ENCODE measurements around the gene RNF135.
"Not testable (repeated sequence)": the region's sequence is repeated elsewhere in the genome, so short reads cannot be mapped to it uniquely, and the experiment has no call there.

RNF135 gene

GRCh38 chr17:31004160-31004559 lies 33.3 kb downstream of the RNF135 start:
- DNase-seq = no peak

- no peak for DNase-seq
Measured at GRCh38 chr17:31007695-31008373, 37.0 kb downstream of the RNF135 start.

GRCh38 chr17:31008374-31009041 lies 37.7 kb downstream of the RNF135 start:
- DNase-seq = peak; percentile 14

GRCh38 chr17:31009042-31009702 lies 38.3 kb downstream of the RNF135 start:
- not testable (repeated sequence) for DNase-seq

- DNase-seq = not testable (repeated sequence)
Measured at GRCh38 chr17:31010014-31010413, 39.2 kb downstream of the RNF135 start.

GRCh38 chr17:31013844-31014243 lies 43.0 kb downstream of the RNF135 start:
- DNase-seq = no peak

- no peak for DNase-seq
Measured at GRCh38 chr17:31015639-31016038, 44.8 kb downstream of the RNF135 start.

- DNase-seq = no peak
Measured at GRCh38 chr17:31019004-31019403, 48.2 kb downstream of the RNF135 start.

GRCh38 chr17:31023171-31023570 lies 52.3 kb downstream of the RNF135 start:
- DNase-seq = not testable (repeated sequence)

GRCh38 chr17:31031841-31032240 lies 61.0 kb downstream of the RNF135 start:
- DNase-seq = no peak

- not testable (repeated sequence) for DNase-seq
Measured at GRCh38 chr17:31035611-31036010, 64.8 kb downstream of the RNF135 start.

- DNase-seq = not testable (repeated sequence)
Measured at GRCh38 chr17:31040837-31041236, 70.0 kb downstream of the RNF135 start.

GRCh38 chr17:31042378-31042777 lies 71.5 kb downstream of the RNF135 start:
- not testable (repeated sequence) for DNase-seq

- DNase-seq = not testable (repeated sequence)
Measured at GRCh38 chr17:31046856-31047425, 76.1 kb downstream of the RNF135 start.

GRCh38 chr17:31048142-31048541 lies 77.3 kb downstream of the RNF135 start:
- no peak for DNase-seq

- DNase-seq = no peak
Measured at GRCh38 chr17:31048780-31049179, 77.9 kb downstream of the RNF135 start.

All from NCI-H1092 (cell line).